C4-2B (cell line): ENCODE results near the gene PPP1R10.

ENCODE experiments used
- ZFX ChIP-seq: fragments of 450-650 bp; IDR thresholded peaks from 2 replicates; pipeline ENCODE4 v1.6.1; 2017
- TF ChIP-seq, protein P1 (sequence below): fragments of 450-650 bp; conservative IDR thresholded peaks from 2 replicates; pipeline ENCODE4 v1.5.1; 2017; ENCODE audit warnings: mild to moderate bottlenecking

DNA sequence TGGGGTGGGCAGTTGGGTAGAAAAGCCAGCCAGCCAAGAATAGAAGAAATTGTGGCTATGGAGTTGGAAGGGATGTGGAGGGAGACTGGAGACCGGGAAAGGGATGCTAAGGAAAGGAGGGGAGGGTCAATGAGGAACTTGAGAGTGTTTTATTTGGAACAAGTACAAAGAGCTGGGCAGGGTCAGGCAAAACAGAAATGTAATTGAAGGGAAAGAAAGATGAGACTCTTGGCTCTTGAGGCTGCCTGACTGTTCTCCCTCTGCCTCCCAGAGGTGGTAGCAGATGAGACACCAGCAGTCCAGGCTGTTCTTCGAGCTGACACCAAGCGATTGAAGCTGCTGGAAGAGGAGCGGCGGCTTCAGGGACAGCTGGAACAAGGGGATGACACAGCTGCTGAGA is 33.1 kb downstream of the PPP1R10 start:
- TF ChIP-seq, protein P1, sequence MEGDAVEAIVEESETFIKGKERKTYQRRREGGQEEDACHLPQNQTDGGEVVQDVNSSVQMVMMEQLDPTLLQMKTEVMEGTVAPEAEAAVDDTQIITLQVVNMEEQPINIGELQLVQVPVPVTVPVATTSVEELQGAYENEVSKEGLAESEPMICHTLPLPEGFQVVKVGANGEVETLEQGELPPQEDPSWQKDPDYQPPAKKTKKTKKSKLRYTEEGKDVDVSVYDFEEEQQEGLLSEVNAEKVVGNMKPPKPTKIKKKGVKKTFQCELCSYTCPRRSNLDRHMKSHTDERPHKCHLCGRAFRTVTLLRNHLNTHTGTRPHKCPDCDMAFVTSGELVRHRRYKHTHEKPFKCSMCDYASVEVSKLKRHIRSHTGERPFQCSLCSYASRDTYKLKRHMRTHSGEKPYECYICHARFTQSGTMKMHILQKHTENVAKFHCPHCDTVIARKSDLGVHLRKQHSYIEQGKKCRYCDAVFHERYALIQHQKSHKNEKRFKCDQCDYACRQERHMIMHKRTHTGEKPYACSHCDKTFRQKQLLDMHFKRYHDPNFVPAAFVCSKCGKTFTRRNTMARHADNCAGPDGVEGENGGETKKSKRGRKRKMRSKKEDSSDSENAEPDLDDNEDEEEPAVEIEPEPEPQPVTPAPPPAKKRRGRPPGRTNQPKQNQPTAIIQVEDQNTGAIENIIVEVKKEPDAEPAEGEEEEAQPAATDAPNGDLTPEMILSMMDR = no peak
- no peak for TF ChIP-seq ZFX
